Hippocampal formation (tissue), 2 donors: ENCODE measurements around the gene MVB12B.

Experiments used
- DNase-seq, 2 donors: peaks; one replicate each; lab custom pipeline; 2025; lab: John Stamatoyannopoulos, UW

MVB12B gene

DNA sequence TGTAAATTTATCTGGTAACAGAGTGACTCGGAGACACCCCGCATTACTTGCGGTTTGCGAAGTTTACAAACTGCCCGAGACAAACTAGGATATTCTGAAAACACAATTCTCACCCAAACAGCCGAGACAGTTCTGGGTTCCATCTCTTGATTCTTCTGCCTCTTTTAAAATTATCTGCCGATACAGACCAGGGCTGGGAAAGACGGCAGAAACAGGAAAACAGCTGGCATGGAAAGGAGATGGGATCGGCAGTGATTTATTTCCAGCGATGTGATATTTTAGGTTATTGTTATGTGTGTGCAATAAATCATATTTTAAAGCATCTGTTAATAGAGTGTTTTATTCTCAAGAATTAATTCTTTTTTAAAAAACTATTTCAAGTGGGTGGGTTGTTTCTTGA lies 193.8 kb downstream of the MVB12B start:
- no peak for DNase-seq

GRCh38 chr9:126521089-126521488 lies 194.5 kb downstream of the MVB12B start:
- no peak for DNase-seq

GRCh38 chr9:126521551-126521950 lies 194.9 kb downstream of the MVB12B start:
- DNase-seq: no peak

GRCh38 chr9:126521976-126522590 lies 195.5 kb downstream of the MVB12B start:
- no peak for DNase-seq

GRCh38 chr9:126522612-126523356 lies 196.2 kb downstream of the MVB12B start:
- no peak for DNase-seq

DNA sequence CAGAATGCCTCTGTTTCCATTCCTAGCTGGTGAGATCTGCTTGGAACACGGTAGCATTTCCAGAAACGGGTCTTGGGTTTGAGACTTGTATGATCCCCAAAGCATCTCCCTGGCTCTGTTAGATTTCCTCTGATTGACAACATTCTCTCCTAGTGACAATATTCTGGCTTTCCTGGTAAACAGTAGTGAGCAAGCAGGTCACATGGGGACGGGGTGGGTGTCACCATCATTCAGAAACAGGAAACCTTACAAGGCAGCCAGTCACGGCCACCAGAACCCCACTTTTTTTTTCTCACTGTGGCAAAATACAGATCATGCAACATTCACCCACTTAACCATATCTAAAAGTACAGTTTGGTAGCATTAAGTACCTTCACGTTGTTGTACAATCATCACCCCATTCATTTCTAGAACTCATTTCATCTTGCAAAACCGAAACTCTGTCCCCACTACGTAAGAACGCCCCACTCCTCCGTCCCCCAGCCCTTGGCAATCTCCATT lies 197.0 kb downstream of the MVB12B start:
- no peak for DNase-seq

DNA sequence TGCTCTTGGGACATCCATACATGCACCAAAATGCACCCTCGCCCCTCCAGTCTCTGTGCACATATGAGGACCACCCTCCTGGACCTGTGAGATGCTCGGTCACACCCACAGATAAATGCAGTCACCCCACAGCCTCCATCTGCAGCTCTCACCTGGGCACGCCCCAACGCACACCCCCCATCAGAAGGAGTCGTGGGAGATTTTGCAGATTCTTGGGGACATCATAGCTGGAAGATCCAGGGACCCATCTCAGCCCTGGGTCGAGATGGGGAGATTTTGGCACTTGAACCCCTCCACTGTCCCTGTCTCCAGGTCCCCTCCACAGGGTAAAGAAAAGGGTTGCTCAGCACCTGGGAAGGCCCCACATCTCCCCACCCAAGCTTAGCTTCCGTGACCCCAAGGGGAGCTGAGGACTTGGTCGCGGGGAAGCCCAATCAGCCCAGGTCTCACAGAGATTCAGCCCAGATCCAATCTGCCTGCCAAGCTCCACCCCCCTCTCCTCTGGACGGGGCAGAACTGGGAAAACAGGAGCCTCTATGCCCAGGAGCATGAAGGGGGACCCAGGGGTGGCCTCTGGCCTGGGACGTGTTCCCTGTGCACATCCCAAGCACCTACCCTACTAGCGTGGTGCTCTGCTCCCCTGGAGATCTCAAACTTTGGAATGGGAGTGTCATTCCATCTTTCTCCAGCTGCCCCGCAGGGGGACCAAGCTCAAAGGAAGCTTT lies 197.9 kb downstream of the MVB12B start:
- DNase-seq: no peak

- DNase-seq: no peak
These were observed 199.8 kb downstream of the MVB12B start for GRCh38 chr9:126526218-126527108.

- no peak for DNase-seq
These were observed 200.6 kb downstream of the MVB12B start for GRCh38 chr9:126527109-126527825.

- no peak for DNase-seq
These were observed 201.5 kb downstream of the MVB12B start for GRCh38 chr9:126528111-126528510.

- no peak for DNase-seq
These were observed 202.3 kb downstream of the MVB12B start for GRCh38 chr9:126528915-126529314.

- no peak for DNase-seq
These were observed 204.5 kb downstream of the MVB12B start for GRCh38 chr9:126531035-126531571.

DNA sequence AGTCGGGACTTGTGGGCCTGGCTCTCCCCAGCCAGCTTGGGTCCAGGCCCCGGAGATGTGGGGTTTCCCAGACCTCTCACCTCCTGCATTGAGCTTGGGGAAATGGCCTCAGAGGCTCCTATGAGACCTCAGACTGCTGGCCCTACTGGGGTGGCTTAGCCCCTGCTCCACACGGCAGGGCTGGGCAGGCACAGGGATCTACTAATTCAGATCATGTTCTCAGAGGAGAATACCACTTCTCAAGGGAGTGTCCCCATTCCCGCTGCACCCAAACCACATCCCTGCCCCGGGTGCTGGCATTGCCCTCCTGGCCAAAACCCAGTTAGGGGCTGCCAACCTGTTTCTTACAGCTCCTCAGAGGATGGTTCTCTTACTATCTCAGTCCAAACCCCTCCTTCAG lies 205.0 kb downstream of the MVB12B start:
- DNase-seq: no peak

DNA sequence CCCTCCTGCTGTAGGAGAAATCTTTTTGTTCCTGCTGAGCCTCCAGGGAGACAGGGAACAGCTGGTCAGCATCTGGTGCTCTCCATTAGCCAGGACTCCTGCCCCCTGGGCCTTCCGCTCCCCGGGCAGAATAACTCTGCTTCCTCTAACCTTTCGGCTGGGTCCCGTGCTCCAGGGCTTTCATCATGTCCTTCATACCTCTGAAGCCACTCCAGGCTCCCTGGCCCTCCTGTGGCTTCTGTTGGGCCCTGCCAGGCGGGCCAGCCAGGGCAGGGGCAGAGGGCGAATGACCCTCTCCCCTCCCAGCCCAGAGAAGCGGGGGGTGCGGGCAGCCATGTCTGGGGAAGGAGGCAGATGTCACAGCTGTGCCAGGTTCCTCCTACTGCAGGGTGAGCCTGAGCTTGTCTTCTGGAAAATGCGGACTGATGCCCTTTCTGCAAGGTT lies 205.4 kb downstream of the MVB12B start:
- DNase-seq: no peak

DNA sequence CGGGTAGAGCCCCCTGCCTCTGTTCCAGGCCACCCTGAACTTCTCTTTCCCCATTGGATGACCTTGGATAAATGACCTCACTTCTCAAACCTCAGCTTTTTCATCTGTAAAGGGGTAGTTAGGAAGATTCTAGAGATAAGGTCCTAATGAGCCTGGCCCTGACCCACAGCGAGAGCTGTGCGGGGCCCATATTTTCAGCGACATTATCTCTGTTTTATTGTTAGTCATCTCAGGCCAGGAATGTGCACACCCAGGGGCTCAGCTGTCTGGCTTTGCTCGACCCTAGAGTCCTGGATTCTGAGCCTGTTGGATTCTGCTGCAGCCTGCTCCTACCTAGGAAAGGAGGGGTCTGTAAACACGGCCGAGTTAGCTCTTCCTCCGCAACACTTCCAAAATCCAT lies 205.9 kb downstream of the MVB12B start:
- DNase-seq: no peak

DNA sequence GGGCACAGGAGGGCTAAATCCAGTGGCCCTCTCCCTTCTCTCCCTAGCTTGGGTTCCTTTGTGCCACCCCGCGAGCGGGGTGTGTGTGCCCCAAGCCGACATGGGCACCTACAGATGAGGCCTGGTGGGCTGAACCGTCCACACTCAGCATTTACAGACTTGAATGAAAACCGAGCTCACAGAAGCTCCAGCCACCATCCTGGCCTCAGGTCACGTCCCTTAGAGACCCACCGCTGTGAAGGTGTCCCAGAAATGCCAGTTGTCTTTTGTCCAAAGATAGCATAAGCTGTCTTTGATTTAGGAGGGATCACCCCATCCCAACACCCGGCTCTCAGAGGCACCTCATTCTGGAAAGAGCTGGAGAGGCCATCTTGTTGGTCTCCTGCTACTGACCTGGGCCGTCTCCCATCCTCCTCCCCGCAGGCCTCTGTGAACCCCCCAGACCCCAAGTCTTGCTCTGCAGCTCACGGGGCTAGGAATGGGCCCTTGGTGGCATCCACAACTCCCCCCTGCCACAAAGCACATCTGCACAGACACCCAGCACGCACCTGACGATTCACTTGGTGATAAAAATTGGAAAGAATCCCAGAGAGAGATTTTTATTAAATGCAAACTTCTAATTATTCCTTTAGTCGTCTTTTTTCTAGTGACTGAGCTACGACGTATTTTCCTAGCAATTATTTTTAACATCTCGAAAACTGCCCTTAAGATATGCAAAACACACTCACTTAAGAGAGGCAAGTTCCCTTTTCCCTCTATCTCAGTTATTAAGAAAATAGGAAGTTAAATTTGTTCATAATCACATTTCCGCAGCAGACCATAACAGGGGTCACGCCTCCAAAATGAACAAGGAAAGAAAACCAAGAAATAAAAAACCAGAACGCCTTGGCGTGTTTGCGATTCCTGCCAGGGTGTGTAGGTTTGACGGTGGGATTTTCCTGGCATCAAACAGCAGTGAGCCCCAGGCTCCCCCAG lies 206.6 kb downstream of the MVB12B start:
- no peak for DNase-seq

DNA sequence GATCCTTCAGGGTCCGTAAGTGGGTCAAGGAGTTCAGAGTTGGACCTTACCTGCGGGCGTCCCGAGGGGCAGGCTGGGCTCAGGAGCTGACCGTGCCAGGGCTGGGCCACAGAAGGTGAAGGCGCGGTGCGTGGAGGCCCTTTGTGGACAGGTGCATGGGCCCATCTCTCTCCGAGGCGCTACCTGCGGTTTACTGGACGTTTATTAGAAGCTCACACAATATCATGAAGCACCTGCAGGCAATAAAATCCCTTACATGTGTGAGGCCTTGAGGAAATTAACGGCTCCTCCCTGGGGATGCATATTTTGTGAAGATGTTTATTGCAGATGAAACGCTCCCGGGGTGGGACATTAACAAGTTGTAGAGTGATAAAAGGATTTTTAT lies 207.3 kb downstream of the MVB12B start:
- DNase-seq: no peak

DNA sequence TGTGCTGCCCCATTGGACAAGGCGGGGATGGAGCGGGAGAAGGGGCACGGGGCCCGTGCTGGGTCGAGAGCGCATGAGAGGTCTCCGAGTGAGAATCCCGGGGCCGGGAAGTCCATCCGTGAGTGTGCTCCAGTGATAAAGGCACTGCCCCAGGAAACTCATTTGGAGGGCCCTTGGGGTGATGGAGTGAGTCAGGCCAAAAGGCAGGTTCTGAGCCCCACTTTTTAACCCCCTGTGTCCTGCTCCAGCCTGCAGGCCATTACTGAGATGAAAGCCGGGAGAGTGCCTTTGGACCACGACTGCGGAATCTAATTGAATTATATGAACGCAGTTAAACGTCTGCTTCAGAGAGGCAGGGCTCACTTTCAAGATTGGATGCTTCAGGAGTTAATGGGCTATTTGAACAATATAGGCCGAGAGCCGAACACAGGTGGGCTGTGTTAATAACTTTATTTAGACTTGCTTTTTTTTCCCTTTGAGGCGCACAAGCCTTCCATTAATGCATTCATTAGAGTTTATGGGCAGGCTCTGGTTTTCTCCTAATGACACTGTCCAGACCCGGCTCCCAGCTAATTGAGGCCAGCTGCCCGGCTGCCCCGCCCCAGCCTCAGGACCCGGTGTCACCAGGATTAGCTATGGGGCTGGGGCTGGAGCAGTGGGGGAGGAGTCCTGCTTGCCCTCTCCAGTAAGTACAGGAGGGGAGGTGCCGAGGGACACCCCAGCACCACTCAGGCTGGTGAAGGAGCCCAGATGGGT lies 208.0 kb downstream of the MVB12B start:
- no peak for DNase-seq

GRCh38 chr9:126536131-126536530 lies 209.5 kb downstream of the MVB12B start:
- no peak for DNase-seq
